Uterus (tissue), 2 donors: Measurements from ENCODE around the gene NKX6-1.

Experiments
- POLR2A ChIP-seq, 2 donors: fragments of 450-650 bp; IDR thresholded peaks; one replicate each; pipeline ENCODE4 v1.6.1; 2016; ENCODE audit warnings: antibody characterized with exemption in 2 of 2, mild to moderate bottlenecking in 1 of 2, moderate library complexity in 1 of 2
- TF ChIP-seq, protein P1 (sequence below), 4 experiments: fragments of 200-600 bp in 2 of 4; fragments of 450-650 bp in 2 of 4; sonication (generic) in 2 of 4; IDR thresholded peaks; one replicate each; pipeline ENCODE4 v1.5.1; 2016 to 2019; ENCODE audit warnings: antibody characterized with exemption in 4 of 4, mild to moderate bottlenecking in 2 of 4, moderate library complexity in 1 of 4

DNA sequence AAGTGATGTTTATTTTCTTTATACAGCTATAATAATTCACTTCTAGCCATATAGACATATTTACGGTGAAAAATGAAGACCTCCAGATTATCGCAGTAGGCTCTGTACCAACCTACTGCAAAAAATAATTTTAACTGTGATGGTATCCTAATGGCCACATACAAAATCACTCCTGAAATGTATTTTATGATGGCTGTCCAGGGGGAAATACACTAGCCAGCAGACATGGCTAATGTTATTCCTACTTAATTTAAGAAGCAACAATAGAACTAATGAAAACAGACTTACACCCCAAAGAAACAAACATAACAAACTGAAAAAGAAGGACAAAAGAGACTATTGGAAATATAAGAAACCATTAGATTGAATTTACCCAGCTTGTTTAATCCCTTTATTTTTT, 4.6 kb downstream of the NKX6-1 start:
- TF ChIP-seq, protein P1, sequence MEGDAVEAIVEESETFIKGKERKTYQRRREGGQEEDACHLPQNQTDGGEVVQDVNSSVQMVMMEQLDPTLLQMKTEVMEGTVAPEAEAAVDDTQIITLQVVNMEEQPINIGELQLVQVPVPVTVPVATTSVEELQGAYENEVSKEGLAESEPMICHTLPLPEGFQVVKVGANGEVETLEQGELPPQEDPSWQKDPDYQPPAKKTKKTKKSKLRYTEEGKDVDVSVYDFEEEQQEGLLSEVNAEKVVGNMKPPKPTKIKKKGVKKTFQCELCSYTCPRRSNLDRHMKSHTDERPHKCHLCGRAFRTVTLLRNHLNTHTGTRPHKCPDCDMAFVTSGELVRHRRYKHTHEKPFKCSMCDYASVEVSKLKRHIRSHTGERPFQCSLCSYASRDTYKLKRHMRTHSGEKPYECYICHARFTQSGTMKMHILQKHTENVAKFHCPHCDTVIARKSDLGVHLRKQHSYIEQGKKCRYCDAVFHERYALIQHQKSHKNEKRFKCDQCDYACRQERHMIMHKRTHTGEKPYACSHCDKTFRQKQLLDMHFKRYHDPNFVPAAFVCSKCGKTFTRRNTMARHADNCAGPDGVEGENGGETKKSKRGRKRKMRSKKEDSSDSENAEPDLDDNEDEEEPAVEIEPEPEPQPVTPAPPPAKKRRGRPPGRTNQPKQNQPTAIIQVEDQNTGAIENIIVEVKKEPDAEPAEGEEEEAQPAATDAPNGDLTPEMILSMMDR (IDR thresholded peaks at IDR 0.05): no peak
- TF ChIP-seq POLR2A (IDR thresholded peaks at IDR 0.05): no peak
